K562 (cell line): ENCODE data around the gene G6PC2. TPM values are rescaled to one million over a fixed set of nuclear protein-coding genes. Genes with fewer than 3 reads are reported as not detected.

Source experiments
- ARID3A ChIP-seq: IDR thresholded peaks from 2 replicates; pipeline ENCODE4 v1.6.1; 2012; ENCODE audit warnings: low read depth, low read length, improper control_type of control experiment, borderline replicate concordance
- CLOCK ChIP-seq: fragments of 250-450 bp; sonication (Bioruptor Pico); IDR thresholded peaks from 2 replicates; pipeline ENCODE4 v1.4.0; 2020; ENCODE audit warnings: mild to moderate bottlenecking, moderate library complexity, borderline replicate concordance
- E2F4 ChIP-seq: sonication (generic); formaldehyde crosslinking; IDR thresholded peaks from 2 replicates; pipeline ENCODE4 v1.8.0; 2022; ENCODE audit warnings: mild to moderate bottlenecking, low read depth, missing genetic modification reagents
- FOXJ2 ChIP-seq: fragments of 200-800 bp; sonication (Bioruptor generic); IDR thresholded peaks from 2 replicates; pipeline ENCODE4 v1.6.1; 2016; ENCODE audit warnings: missing genetic modification characterization, missing compliant biosample characterization
- GATAD2A ChIP-seq: fragments of 450-650 bp; IDR thresholded peaks from 2 replicates; pipeline ENCODE4 v1.6.1; 2017
- GTF2A2 ChIP-seq: IDR thresholded peaks from 2 replicates; pipeline ENCODE4 v1.6.1; 2016; ENCODE audit warnings: mild to moderate bottlenecking, missing genetic modification characterization, missing compliant biosample characterization
- HSF4 ChIP-seq: fragments of 250-450 bp; sonication (Bioruptor Pico); IDR thresholded peaks from 2 replicates; pipeline ENCODE4 v2.1.2; 2022; ENCODE audit warnings: mild to moderate bottlenecking, moderate library complexity, borderline replicate concordance
- MEF2A ChIP-seq: IDR thresholded peaks from 2 replicates; pipeline ENCODE4 v1.6.1; 2011; ENCODE audit warnings: low read depth, mild to moderate bottlenecking, low read length, moderate library complexity; ENCODE audit not compliant: control insufficient read depth
- MEF2D ChIP-seq: conservative IDR thresholded peaks from 2 replicates; pipeline ENCODE4 v1.6.1; 2016; ENCODE audit warnings: low read depth, missing genetic modification characterization, missing compliant biosample characterization
- MNT ChIP-seq, 2 experiments: fragments of 450-650 bp; conservative IDR thresholded peaks; 2 replicates each; pipeline ENCODE4 v1.6.1; 2017; ENCODE audit warnings: mild to moderate bottlenecking in 2 of 2, moderate library complexity in 2 of 2
- PHF8 ChIP-seq: fragments of 200-600 bp; sonication (generic); IDR thresholded peaks from 2 replicates; pipeline ENCODE4 v1.6.1; 2012; ENCODE audit warnings: mixed run types, mild to moderate bottlenecking, inconsistent platforms, low read length, moderate library complexity, borderline replicate concordance
- POLR2AphosphoS5 ChIP-seq: IDR thresholded peaks from 2 replicates; pipeline ENCODE4 v1.6.1; 2011; ENCODE audit warnings: mild to moderate bottlenecking, low read depth, low read length, moderate library complexity; ENCODE audit not compliant: control insufficient read depth, insufficient read depth
- POLR2G ChIP-seq: fragments of 200-400 bp; formaldehyde crosslinking; IDR thresholded peaks from 2 replicates; pipeline ENCODE4 v1.6.1; 2017; ENCODE audit warnings: low read depth, mild to moderate bottlenecking, antibody characterized with exemption, low read length, moderate library complexity
- RBBP5 ChIP-seq: fragments of 200-600 bp; sonication (generic); IDR thresholded peaks from 2 replicates; pipeline ENCODE4 v1.6.1; 2012; ENCODE audit warnings: borderline replicate concordance, mild to moderate bottlenecking, low read length, control low read depth, inconsistent platforms; ENCODE audit not compliant: insufficient read depth, poor library complexity, severe bottlenecking
- SIX5 ChIP-seq, 2 experiments: IDR thresholded peaks; 2 replicates each; pipeline ENCODE4 v1.6.1; 2011; ENCODE audit warnings: low read length in 2 of 2, borderline replicate concordance in 1 of 2, low read depth in 1 of 2, mild to moderate bottlenecking in 1 of 2, moderate library complexity in 1 of 2; ENCODE audit not compliant: insufficient read depth in 1 of 2
- XRCC5 ChIP-seq: fragments of 200-400 bp; formaldehyde crosslinking; IDR thresholded peaks from 2 replicates; pipeline ENCODE4 v1.6.1; 2017; ENCODE audit warnings: low read depth, mild to moderate bottlenecking, low read length
- ZBTB1 ChIP-seq: sonication (generic); formaldehyde crosslinking; IDR thresholded peaks from 2 replicates; pipeline ENCODE4 v1.8.1; 2023; ENCODE audit warnings: missing genetic modification reagents, low read depth, mild to moderate bottlenecking, borderline replicate concordance
- ZNF3 ChIP-seq: fragments of 250-450 bp; sonication (Bioruptor Pico); IDR thresholded peaks from 2 replicates; pipeline ENCODE4 v1.5.0; 2021; ENCODE audit warnings: mild to moderate bottlenecking, moderate library complexity
- ZNF785 ChIP-seq: fragments of 250-450 bp; sonication (Bioruptor Pico); IDR thresholded peaks from 2 replicates; pipeline ENCODE4 v1.4.0; 2020; ENCODE audit warnings: mild to moderate bottlenecking
- polyA plus RNA-seq, 8 experiments: library from polyadenylated mRNA; depleted of rRNA in 4 of 8; stranded (reverse) in 5 of 8; unstranded in 3 of 8; fragments of >200 nt; fragmentation: Nextera tagmentation in 2 of 8; fragmentation: Illumina TruSeq in 1 of 8; extraction: Ambion mirVana in 2 of 8; extraction: Trizol in 1 of 8; gene quantifications; 2 replicates each; pipeline versions ENCODE4 v1.2.1 to v1.2.3, GENCODE V29; 2011 to 2014; ENCODE audit warnings: inconsistent platforms in 1 of 8, missing spikeins in 1 of 8
- total RNA-seq, 7 experiments: library from RNA; depleted of rRNA in 6 of 7; stranded (reverse); fragments of >200 nt in 6 of 7; fragmentation: Illumina TruSeq in 2 of 7; extraction: Trizol in 2 of 7; gene quantifications; 2 replicates each; pipeline versions ENCODE4 v1.2.1 to v1.2.3, GENCODE V29; 2011 to 2021; ENCODE audit warnings: low replicate concordance in 1 of 7

Gene G6PC2
- total and polyA plus RNA-seq, 9 of the 15 experiments (the other 6 are each of a cell fraction or from before 2014, with no cell fraction given): 0.03 to 0.15 TPM; not detected in 7

GRCh38 chr2:168935810-168936581 is 34.9 kb downstream of the G6PC2 start (continued):
- TF ChIP-seq ARID3A: peak; percentile 99
- peak; percentile 93; the same call in 1 of the 2 replicates for TF ChIP-seq MEF2D
- TF ChIP-seq ZNF785 (CRISPR knock-in tag): no peak
- peak; percentile 90 for TF ChIP-seq RBBP5
- peak; percentile 99 for TF ChIP-seq GATAD2A
- peak; percentile 27; the same call in 1 of the 2 replicates for TF ChIP-seq MEF2A
- no peak for TF ChIP-seq GTF2A2 (tag)
- peak in 1 of 2 experiments; percentile 87; a peak in 2 of 4 replicates for TF ChIP-seq MNT (conservative IDR thresholded peaks at IDR 0.05)
- no peak for TF ChIP-seq POLR2G
- TF ChIP-seq ZNF3 (CRISPR knock-in tag): no peak
- TF ChIP-seq E2F4: no peak
- no peak; the same call in 1 of the 2 replicates for TF ChIP-seq CLOCK
- TF ChIP-seq FOXJ2 (tag): peak; percentile 95
- TF ChIP-seq HSF4: no peak; the same call in 1 of the 2 replicates
- 0 out of 2 replicates have a peak, but pooled peaks have one; percentile 61 for TF ChIP-seq XRCC5
- TF ChIP-seq SIX5 (IDR thresholded peaks at IDR 0.05; ENCODE audit: borderline replicate concordance in 1 of 2, insufficient read depth in 1 of 2, low read depth in 1 of 2, low read length in 2 of 2): no peak
- TF ChIP-seq POLR2AphosphoS5: peak; percentile 99
- TF ChIP-seq ZBTB1 (CRISPR knock-in tag): no peak
- peak; percentile 32; the same call in 1 of the 2 replicates for TF ChIP-seq PHF8
